NCI-H524 (cell line): Measurements from ENCODE around the gene ANKS1A.
"Not testable (repeated sequence)": the region's sequence is repeated elsewhere in the genome, so short reads cannot be mapped to it uniquely, and the experiment has no call there.

Experiments
- DNase-seq, 2 experiments: peaks; one replicate each; lab custom pipeline; 2025; lab: John Stamatoyannopoulos, UW

Gene ANKS1A

DNA sequence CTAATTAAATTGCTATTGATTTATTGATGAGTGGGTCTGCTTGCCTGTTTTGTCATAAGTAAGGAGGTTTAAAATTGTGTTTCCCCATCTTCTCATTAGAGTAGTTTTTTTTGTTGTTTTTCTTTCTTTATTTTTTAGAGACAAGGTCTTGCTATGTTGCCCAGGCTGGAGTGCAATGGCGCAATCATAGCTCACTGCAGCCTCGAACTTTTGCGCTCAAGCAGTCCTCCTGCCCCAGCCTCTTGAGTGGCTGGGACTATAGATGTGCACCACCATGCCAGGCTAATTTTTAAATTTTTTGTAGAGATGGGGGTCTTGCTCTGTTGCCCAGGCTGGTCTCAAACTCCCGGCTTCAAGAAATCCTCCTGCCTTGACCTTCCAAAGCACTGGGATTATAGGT lies 31.0 kb downstream of the ANKS1A start:
- no peak for DNase-seq

GRCh38 chr6:34922177-34922663 lies 33.2 kb downstream of the ANKS1A start:
- no peak for DNase-seq

DNA sequence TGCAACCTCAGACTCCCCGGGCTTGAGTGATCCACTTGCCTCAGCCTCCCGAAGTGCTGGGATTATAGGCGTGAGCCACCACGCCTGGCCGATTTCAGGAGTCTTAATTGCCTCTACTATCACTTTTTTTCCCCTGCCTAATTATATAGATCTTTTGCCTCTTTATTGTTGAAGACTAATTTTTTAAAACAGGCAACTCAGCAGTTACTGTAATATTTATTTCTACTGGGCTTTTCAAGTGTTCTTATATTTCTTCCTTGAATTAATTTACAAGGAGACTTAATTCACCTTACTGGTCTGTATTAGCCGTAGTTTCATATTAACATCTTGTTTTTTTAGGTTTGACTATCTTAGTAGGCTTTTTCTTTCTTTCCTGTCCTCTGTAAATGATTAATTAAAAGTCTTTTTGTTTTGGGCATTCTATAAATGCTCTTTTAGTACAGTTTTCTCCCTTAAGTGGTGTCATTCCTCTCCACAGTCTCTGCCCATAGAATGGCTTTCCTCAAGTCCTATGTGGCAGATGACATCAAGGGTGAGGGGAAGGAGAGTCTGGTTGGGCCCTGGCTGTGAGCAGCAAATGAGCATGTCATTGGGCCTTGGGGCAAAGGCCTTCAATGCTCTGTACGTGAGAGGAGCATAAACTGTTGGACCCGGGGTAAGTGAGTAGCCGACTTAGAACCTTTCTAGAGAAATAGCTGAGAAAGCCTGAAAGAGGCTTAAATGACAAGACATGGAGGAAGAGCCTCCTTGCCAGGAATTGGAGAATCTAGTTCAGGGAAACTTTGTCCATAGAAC lies 36.0 kb downstream of the ANKS1A start:
- DNase-seq, result no peak

GRCh38 chr6:34926655-34927054 lies 37.6 kb downstream of the ANKS1A start:
- DNase-seq, result no peak

DNA sequence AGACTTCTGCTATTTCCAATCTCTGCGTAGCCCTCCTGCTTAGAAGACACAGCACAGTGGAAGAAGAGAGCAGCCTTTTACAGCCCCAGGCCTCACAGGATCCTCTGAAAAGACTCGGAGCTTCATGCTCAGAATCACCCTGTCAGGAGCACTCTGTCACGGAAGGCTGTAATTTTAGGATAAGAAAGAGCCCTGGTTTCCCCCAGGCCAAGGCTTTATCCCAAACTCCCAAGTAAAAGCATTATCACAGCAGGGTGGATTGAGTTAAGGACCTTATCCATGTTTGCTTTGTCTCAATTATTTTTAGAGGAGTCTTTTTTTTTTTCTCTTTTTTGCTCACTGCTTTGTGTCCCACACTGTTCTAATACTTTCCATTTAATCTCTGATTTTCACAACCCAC lies 39.2 kb downstream of the ANKS1A start:
- DNase-seq, result no peak

- no peak for DNase-seq
Measured at GRCh38 chr6:34928695-34929094, 39.6 kb downstream of the ANKS1A start.

- DNase-seq, result no peak
Measured at GRCh38 chr6:34929241-34929978, 40.4 kb downstream of the ANKS1A start.

- DNase-seq, result no peak
Measured at GRCh38 chr6:34930221-34930620, 41.2 kb downstream of the ANKS1A start.

DNA sequence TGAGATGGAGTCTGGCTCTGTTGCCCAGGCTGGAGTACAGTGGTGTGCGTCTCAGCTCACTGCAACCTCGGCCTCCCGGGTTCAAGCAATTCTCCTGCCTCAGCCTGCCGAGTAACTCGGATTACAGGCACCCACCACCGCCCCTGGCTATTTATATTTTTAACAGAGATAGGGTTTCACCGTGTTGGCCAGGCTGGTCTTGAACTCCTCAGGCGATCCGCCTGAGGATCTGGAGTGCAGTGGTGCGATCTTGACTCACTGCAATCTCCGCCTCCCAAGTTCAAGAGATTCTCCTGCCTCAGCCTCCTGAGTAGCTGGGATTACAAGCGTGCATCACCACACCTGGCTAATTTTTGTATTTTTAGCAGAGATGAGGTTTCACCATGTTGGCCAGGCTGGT lies 43.1 kb downstream of the ANKS1A start:
- DNase-seq, result not testable (repeated sequence)

DNA sequence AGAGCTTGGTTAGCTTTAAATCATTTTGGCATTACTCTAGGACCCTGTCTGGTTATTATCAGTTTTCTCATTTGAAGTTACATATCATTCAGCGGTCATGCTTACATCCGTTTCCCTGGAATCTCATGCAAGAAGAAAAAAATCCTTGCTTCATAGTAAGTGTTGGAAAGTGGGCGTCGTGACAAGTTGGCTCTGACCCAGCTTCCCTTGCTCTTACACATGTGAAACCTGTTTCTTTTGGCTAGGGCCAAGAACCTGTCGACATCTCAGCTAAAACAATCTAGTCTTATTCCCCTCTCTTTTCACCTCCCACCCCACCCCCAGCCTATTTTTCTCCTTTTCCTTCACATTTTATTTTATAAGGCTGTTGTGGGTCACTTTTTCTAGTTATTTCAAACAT lies 45.5 kb downstream of the ANKS1A start:
- no peak for DNase-seq

DNA sequence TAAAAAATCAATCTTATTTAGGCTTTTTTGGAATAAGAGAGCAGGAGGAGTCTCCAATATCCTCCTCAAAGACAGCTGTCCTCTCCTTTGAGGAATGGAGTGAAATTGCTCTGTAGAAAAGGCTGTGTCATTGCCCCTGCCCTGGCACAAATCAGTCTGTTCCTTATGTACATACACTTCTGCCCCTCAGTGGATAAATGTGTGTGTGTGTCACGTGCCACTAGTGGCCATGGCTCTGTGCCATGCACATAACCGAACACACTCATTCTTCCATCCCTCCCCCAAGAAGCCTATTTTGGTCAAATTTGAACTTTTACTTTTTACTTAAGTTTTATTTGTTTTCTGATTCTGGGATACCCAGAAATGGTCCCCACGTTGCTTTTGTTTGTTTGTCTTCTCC lies 49.2 kb downstream of the ANKS1A start:
- no peak for DNase-seq

- no peak for DNase-seq
Measured at GRCh38 chr6:34940030-34940434, 51.0 kb downstream of the ANKS1A start.

DNA sequence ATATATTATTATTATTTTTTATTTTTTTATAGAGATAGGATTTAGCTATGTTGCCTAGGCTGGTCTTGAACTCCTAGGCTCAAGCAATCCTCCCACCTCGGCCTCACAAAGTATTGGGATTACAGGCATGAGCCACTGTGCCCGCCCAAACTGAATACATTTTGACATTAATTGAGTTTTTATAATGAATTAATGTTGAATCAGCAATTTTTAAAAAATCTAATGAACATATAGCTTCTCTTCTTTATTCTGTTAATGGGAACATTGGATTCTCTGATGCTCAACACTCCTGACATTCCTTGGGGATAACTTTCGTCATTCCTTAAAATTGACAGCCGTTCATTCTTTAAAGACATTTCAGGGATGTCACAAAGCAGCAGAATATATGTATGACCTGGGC lies 52.4 kb downstream of the ANKS1A start:
- DNase-seq, result no peak

GRCh38 chr6:34945317-34945716 lies 56.3 kb downstream of the ANKS1A start:
- no peak for DNase-seq

DNA sequence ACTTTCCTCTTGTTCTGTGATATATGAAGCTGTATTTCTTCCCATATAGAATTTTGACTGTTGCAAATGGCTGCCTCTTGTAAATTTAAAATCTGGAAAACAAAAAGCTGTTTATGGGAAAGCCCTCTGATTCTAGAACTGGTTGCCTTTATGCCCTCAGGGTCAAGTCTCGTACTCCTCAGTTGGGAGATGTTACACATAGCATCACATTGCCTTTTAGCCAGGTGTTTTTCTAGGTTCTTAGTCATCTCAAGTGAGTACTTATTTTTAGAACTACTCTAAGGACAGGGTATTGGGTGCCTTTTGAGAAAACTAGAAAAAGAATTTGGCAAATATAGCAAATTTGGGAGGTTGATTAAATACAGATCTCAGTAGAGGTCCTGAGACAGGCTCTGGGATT lies 58.5 kb downstream of the ANKS1A start:
- no peak for DNase-seq

GRCh38 chr6:34949636-34950035 lies 60.6 kb downstream of the ANKS1A start:
- DNase-seq, result no peak

GRCh38 chr6:34950849-34951248 lies 61.8 kb downstream of the ANKS1A start:
- DNase-seq, result no peak

- DNase-seq, result no peak
Measured at GRCh38 chr6:34951731-34952130, 62.7 kb downstream of the ANKS1A start.

DNA sequence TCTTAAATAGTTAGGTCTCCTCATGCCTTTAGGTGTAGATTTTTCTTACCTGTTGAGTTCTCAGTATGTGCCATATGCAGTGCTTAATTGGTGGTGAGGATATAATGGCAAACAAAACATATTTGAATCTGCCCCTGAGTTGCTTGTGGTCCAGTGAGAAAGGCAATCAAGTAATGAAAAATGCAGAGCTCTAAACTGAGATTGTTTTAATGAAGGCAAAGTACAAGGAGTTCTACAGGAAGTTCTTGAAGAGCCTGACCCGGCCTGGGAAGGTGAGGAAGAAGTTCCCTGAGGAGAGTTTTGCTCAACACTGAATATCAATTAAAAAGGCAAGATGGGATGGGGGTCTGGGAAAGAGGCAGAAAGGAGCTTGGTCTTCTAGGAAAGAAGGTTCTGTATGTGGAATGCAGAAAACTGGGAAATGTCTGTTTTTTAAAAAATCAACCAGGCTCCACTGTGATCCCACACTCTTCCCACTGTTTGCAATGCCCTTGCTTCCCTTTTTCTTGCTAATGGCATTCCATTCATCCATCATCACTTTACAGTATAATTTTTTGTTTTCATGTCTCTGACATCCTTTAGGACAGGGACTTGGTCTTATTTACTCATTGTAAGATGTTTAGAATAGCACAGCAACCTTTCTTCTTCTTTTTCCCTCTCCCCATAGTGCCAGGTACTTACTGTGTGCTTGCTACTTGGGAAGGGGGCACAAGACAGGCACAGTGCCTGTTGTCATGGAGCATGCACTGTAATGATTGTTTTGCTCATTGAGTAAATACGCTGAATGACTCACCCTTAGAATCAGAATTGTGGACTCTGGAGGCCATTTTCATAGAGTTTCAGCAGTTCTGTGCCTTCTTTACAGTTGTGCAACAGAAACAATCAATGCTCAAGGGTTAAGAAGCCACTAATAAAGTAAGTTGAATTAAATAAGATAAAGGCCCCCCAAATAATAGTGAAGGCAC lies 64.3 kb downstream of the ANKS1A start:
- no peak for DNase-seq

DNA sequence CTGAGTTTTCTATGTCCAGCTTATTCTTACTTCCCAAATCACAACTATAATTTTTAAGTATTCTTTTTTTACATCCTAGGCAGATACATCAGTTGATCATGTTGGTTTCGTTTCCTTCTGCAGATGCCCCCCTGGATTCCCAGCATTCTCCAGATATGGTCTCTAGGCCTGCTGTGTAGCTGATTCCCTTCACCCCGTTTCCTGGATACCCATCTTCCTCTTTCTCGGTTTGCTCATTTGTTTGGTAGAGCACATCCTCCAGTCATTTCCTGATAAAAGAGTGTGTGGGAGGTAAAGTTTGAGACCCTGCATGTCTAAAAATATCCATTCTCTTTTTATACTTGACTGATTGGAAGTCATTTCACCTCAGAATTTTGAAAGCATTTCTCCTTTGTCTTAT lies 66.4 kb downstream of the ANKS1A start:
- no peak for DNase-seq

DNA sequence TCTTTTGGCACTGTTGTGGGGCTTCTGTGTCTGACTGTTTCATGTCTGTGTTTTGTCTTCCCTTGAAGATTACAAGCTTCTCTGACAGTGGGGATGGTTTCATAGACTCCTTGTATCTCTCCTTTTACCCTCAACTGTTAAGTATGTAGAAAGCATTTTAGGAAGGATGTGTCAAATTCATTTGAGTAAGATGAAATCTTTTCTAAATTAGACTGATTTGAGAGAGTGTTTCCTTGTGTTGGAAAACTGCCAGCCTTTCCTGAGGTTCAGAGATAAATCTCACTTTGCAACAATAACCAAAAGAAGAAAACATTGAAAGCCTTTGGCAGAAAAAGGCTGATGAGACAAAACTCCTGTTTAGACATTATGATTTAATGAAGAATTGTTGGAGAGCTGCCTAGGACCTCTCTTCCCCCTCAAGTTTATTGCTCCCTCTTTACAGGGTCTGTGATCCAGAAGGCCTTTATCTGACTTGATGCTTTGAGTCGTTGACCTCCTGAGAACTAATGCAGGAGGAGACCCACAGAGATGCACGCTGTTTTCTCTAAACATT lies 68.3 kb downstream of the ANKS1A start:
- no peak for DNase-seq

- DNase-seq, result no peak
Measured at GRCh38 chr6:34958734-34959133, 69.7 kb downstream of the ANKS1A start.
